GM18520 (cell line): ENCODE measurements around the gene INO80B.
"Not testable (repeated sequence)": the region's sequence is repeated elsewhere in the genome, so short reads cannot be mapped to it uniquely, and the experiment has no call there.

ENCODE experiments used
- ATAC-seq: cut with Tn5 transposase; IDR thresholded peaks from one replicate; pipeline ENCODE4 v1.9.1; 2021; ENCODE audit not compliant: unreplicated experiment

INO80B gene

GRCh38 chr2:74425523-74425922, 29.4 kb upstream of the INO80B start:
- ATAC-seq, result no peak

- no peak for ATAC-seq
Measured at GRCh38 chr2:74426181-74426758, 28.6 kb upstream of the INO80B start.

GRCh38 chr2:74427551-74427950, 27.3 kb upstream of the INO80B start:
- no peak for ATAC-seq

- ATAC-seq, result no peak
Measured at GRCh38 chr2:74428675-74429074, 26.2 kb upstream of the INO80B start.

- ATAC-seq, result no peak
Measured at GRCh38 chr2:74429487-74430451, 25.1 kb upstream of the INO80B start.

GRCh38 chr2:74430502-74430901, 24.4 kb upstream of the INO80B start:
- no peak for ATAC-seq

- ATAC-seq, result no peak
Measured at GRCh38 chr2:74436111-74436805, 18.6 kb upstream of the INO80B start.

GRCh38 chr2:74436848-74437695, 17.8 kb upstream of the INO80B start:
- no peak for ATAC-seq

- ATAC-seq, result no peak
Measured at GRCh38 chr2:74438248-74438647, 16.6 kb upstream of the INO80B start.

- ATAC-seq, result no peak
Measured at GRCh38 chr2:74439373-74439772, 15.5 kb upstream of the INO80B start.

- ATAC-seq, result no peak
Measured at GRCh38 chr2:74439803-74440377, 15.0 kb upstream of the INO80B start.

GRCh38 chr2:74440378-74441169, 14.3 kb upstream of the INO80B start:
- peak; percentile 72 for ATAC-seq

GRCh38 chr2:74441170-74441689, 13.7 kb upstream of the INO80B start:
- ATAC-seq, result no peak

GRCh38 chr2:74441690-74442482, 13.0 kb upstream of the INO80B start, which contains the start of gene RTKN:
TSS of gene RTKN (minus strand) at chr2:74441937. CDS start at chr2:74441816, 121 bp downstream.
- ATAC-seq, result no peak

GRCh38 chr2:74442483-74443297, 12.2 kb upstream of the INO80B start:
- ATAC-seq, result not testable (repeated sequence)

GRCh38 chr2:74444498-74445318, 10.2 kb upstream of the INO80B start:
- ATAC-seq, result no peak
